Vagina (tissue), 2 donors: ENCODE data around the gene SNTB2.

Experiments
- CTCF ChIP-seq, 3 experiments: fragments of 450-650 bp in 2 of 3; fragments of 200-600 bp in 1 of 3; sonication (generic) in 1 of 3; IDR thresholded peaks; one replicate each; pipeline ENCODE4 v1.5.1; 2017 to 2019; ENCODE audit warnings: antibody characterized with exemption in 3 of 3, mild to moderate bottlenecking in 2 of 3, moderate library complexity in 2 of 3
- POLR2AphosphoS5 ChIP-seq, 2 donors: sonication (generic); formaldehyde crosslinking; IDR thresholded peaks; one replicate each; pipeline ENCODE4 v1.9.0; 2017; ENCODE audit warnings: antibody characterized with exemption in 2 of 2, mild to moderate bottlenecking in 2 of 2, low read depth in 1 of 2; ENCODE audit not compliant: insufficient read depth in 1 of 2

- TF ChIP-seq CTCF (IDR thresholded peaks at IDR 0.05) (no peak), POLR2AphosphoS5 (IDR thresholded peaks at IDR 0.05; ENCODE audit: insufficient read depth in 1 of 2, low read depth in 1 of 2) (no peak)
Observed at GRCh38 chr16:69166946-69167930, 19.7 kb upstream of the SNTB2 start.
